HG03521 (cell line): ENCODE measurements around the gene FILIP1.
"Not testable (repeated sequence)": the region's sequence is repeated elsewhere in the genome, so short reads cannot be mapped to it uniquely, and the experiment has no call there.

Source experiments
- ATAC-seq: cut with Tn5 transposase; IDR thresholded peaks from one replicate; pipeline ENCODE4 v1.9.1; 2021; ENCODE audit warnings: mild to moderate bottlenecking, moderate library complexity; ENCODE audit not compliant: unreplicated experiment

The FILIP1 gene

GRCh38 chr6:75458895-75459294 is 34.7 kb downstream of the FILIP1 start:
- ATAC-seq: no peak

DNA sequence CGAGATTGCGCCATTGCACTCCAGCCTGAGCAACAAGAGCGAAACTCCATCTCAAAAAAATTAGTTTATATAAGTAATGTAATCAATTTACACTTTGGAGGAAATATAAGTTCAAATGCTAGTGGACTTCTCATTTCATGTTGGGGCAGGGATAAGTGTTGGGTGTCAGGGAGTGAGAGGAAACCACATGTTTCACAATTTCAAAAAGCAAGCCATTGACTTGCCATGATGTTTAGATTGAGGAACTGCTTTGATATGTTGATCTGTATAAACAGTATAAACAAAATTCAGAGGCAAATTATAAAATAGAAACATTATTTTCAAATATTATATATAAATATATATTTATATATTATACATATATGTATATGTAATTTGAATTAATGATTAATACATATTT is 42.7 kb downstream of the FILIP1 start:
- ATAC-seq: no peak

- no peak for ATAC-seq
Observed at GRCh38 chr6:75449630-75450206, 43.9 kb downstream of the FILIP1 start.

GRCh38 chr6:75446241-75446880 is 47.2 kb downstream of the FILIP1 start:
- no peak for ATAC-seq

GRCh38 chr6:75445738-75446137 is 47.9 kb downstream of the FILIP1 start:
- no peak for ATAC-seq

DNA sequence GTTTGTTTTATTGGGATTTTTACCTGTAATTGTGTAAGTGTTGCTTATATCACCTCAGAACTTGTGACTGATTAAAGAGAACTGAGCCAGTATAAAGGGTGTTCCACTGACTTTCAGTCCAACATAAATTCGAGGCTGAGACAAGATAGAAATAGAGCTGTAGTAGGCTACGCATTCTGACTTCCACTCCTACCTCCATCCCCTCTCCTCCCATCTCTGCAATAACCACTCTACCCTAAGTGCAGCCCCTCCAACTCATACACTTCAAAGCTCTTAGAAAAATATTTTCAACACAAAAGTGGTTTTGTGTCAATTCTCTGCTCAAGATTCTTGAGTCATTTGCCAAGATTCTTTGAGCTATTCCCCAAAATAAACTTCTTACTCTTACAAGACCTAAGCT is 48.7 kb downstream of the FILIP1 start:
- no peak for ATAC-seq

DNA sequence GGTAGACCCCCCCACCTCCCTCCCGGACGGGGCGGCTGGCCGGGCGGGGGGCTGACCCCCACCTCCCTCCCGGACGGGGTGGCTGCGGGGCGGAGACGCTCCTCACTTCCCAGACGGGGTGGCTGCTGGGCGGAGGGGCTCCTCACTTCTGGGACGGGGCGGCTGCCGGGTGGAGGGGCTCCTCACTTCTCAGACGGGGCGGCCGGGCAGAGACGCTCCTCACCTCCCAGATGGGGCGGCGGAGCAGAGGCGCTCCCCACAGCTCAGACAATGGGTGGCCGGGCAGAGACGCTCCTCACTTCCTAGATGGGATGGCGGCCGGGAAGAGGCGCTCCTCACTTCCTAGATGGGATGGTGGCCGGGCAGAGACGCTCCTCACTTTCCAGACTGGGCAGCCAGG is 51.7 kb downstream of the FILIP1 start:
- not testable (repeated sequence) for ATAC-seq

GRCh38 chr6:75441479-75441878 is 52.1 kb downstream of the FILIP1 start:
- ATAC-seq: not testable (repeated sequence)

GRCh38 chr6:75438442-75439116 is 55.0 kb downstream of the FILIP1 start:
- ATAC-seq: no peak

- ATAC-seq: no peak
Observed at GRCh38 chr6:75438013-75438431, 55.6 kb downstream of the FILIP1 start.

DNA sequence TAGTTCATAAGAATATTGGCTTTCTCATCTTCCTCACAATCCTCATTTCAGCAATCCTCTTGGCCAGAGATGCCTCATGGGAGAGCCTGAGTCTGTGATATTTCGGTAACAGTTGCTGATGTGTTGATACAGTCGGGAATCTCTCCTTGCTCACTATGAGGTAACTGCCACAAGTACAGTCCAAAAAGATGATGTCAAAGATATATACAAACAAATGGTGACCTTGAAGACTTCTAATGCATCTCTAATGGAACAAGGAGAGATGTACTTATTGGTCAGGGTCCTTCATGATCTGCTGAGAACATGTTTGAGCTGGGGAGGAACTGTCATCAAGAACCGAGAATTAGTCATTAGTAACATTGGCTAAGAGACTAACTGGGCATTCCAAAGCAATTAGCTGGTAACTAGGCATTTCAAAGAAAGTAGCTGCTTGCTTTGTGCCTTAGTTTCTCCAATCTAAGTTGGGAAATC is 56.1 kb downstream of the FILIP1 start:
- ATAC-seq: no peak

DNA sequence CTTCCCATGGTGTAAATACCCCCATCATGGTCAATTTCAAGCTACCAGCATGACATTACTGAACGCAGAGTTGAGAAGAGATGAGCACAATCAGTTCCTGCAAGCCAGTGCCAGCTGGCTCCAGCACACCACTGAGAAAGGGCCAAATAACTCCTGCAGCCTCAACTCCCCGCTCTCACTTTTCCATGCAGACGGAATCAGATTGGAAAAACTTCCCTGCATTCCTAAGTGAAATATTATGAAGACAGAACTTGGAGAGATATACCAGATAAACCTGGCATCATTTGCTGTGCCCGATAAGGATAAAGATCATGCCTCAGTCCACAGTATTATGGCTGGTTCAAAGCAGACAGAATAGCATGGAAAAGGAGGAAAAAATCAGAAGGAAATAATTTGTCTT is 56.7 kb downstream of the FILIP1 start:
- ATAC-seq: no peak

DNA sequence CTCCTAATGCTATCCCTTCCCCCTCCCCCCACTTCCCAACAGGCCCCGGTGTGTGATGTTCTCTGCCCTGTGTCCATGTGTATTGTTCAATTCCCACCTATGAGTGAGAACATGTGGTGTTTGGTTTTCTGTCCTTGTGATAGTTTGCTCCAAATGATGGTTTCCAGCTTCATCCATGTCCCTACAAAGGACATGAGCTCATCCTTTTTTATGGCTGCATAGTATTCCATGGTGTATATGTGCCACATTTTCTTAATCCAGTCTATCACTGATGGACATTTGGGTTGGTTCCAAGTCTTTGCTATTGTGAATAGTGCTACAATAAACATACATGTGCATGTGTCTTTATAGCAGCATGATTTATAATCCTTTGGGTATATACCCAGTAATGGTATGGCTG is 60.8 kb downstream of the FILIP1 start:
- ATAC-seq: not testable (repeated sequence)

- no peak for ATAC-seq
Observed at GRCh38 chr6:75431379-75431778, 62.2 kb downstream of the FILIP1 start.

GRCh38 chr6:75430631-75431325 is 62.8 kb downstream of the FILIP1 start:
- no peak for ATAC-seq

GRCh38 chr6:75429061-75429703 is 64.4 kb downstream of the FILIP1 start:
- ATAC-seq: no peak

DNA sequence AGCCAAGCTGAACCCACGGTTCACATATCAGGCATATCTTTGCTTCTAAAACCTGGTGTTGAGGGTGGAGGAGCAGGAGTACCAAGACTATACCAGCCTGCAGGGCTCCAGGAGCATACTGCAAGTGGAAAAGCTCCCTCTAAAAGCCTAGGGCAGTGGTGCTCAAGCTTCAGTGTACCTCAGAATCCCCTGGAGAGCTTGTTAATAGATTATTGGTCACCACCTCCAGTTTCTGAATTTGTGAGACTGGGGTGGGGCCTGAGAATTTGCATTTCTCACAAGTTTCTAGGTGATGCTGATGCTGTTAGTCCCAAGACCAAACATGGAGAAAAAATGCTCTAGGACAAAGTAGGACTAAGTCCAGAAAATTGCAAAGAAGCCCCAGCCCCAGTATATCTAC is 65.4 kb downstream of the FILIP1 start:
- peak; percentile 48 for ATAC-seq

DNA sequence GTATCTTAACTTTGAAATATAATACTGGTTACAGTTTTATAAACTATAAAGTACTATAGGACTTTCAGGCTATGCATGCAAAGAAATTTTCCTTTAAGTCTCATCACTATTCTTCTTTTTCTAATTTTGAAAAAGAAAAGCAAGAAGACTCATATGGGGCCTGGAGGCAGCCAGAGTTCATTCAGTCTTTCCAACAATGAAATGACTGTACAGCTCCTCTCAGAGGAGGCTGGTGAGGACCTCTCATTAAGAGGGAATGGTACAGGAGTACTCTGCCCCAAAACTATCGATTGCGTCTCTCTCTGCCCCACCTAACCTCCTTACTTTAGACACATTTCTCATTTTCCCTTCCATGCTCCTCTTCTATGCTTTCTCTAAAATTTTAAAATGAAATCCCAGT is 66.3 kb downstream of the FILIP1 start:
- ATAC-seq: no peak

GRCh38 chr6:75424618-75425548 is 68.7 kb downstream of the FILIP1 start:
- no peak for ATAC-seq

GRCh38 chr6:75423386-75423785 is 70.2 kb downstream of the FILIP1 start:
- no peak for ATAC-seq
